Ishikawa (cell line): ENCODE results near the gene TCF7L2.

ENCODE experiments used
- REST ChIP-seq: IDR thresholded peaks from 2 replicates; pipeline ENCODE4 v1.6.1; 2012; ENCODE audit warnings: low read depth, mild to moderate bottlenecking
- TAF1 ChIP-seq: IDR thresholded peaks from 2 replicates; pipeline ENCODE4 v1.6.1; 2012; ENCODE audit warnings: low read depth, mild to moderate bottlenecking

DNA sequence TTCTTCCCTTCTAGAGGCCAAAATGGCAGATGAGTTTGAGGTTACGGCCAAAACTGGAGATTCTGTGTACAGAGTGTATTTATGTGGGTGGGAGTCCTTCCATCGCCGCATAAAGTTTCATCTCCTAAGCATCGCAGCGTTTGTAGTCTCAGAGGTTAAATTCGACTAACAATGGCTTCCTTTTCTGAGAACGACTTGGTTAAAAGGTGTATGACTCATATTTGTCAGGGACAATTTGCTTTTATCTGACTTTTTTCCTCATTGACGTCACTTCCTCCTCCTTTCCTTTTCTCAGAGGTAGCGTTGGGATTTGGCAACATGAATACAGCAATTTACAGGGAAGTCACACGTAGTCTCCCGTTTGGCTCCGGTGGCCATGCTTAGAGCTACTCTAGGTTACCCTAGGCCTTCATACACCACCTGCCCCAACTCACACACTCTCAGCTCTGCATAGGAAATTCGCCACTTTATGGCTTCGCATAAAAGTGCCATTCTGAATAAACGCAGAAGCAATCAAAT lies 37.6 kb upstream of the TCF7L2 start:
- TF ChIP-seq TAF1: no peak
- no peak for TF ChIP-seq REST
